GM12878 (cell line): Measurements from ENCODE around the gene RPL7L1.

ENCODE experiments used
- EZH2 ChIP-seq: IDR thresholded peaks from 2 replicates; pipeline ENCODE4 v1.6.1; 2012; ENCODE audit warnings: low read depth, mild to moderate bottlenecking, control low read depth, inconsistent platforms, low read length, borderline replicate concordance; ENCODE audit not compliant: control insufficient read depth
- RAD21 ChIP-seq: IDR thresholded peaks from 2 replicates; pipeline ENCODE4 v1.6.1; 2011; ENCODE audit warnings: mild to moderate bottlenecking, low read depth, low read length, moderate library complexity; ENCODE audit not compliant: insufficient read depth
- TF ChIP-seq, protein P1 (sequence below): fragments of 450-650 bp; formaldehyde crosslinking; IDR thresholded peaks from 2 replicates; pipeline ENCODE4 v1.4.0; 2022; ENCODE audit warnings: mild to moderate bottlenecking, moderate library complexity

DNA sequence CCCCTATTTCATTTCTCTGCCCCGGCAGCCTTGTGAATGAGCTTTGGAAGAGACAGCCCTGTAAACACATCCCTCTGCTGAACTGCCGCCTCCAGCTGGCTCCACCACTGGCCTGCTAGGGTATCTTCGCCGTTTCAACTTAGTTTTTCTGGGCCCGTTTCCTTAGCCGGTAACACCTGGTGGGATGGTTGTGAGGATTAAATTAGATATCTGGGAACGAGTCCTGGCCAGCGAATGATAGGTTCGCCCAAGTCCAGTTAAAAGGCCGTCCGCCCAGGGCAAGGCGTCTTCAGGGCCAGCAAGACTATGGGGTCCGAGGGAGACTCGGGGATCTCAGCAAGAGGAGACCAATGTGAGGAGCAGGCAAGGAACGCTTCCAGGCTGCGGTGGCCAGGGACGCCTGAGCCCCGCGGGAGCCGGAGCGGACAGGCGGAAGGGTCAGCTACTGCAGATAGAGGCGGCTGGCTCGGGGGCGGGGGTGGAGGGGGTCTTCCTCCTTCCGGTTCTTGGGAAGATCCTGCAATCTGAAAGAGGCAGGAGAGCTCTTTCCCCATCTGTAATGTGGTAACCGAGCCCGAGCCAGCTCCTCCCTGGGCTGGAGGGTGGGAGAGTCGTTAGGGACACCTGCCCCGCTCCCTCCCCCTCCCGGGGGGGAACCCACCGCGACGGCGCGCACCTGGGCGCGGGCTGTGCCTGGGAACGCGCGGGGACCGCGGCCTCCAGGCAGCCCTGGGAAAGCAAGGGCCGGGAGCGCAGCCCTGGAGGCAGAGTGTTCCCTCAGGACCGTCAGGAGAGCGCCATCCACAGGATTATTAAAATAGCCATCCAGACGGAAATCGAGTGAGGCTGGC is 32.0 kb downstream of the RPL7L1 start:
- TF ChIP-seq EZH2 (no peak), RAD21 (no peak)
- TF ChIP-seq, protein P1, sequence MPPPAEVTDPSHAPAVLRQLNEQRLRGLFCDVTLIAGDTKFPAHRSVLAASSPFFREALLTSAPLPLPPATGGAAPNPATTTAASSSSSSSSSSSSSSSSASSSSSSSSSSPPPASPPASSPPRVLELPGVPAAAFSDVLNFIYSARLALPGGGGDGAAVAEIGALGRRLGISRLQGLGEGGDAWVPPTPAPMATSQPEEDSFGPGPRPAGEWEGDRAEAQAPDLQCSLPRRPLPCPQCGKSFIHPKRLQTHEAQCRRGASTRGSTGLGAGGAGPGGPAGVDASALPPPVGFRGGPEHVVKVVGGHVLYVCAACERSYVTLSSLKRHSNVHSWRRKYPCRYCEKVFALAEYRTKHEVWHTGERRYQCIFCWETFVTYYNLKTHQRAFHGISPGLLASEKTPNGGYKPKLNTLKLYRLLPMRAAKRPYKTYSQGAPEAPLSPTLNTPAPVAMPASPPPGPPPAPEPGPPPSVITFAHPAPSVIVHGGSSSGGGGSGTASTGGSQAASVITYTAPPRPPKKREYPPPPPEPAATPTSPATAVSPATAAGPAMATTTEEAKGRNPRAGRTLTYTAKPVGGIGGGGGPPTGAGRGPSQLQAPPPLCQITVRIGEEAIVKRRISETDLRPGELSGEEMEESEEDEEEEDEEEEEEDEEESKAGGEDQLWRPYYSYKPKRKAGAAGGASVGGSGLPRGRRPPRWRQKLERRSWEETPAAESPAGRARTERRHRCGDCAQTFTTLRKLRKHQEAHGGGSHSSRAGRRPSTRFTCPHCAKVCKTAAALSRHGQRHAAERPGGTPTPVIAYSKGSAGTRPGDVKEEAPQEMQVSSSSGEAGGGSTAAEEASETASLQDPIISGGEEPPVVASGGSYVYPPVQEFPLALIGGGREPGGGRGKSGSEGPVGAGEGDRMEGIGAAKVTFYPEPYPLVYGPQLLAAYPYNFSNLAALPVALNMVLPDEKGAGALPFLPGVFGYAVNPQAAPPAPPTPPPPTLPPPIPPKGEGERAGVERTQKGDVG (CRISPR knock-in tag) = no peak
